Globus pallidus (tissue), 1 donor: ENCODE results near the gene BRWD1.

Source experiments
- DNase-seq: peaks from one replicate; pipeline ENCODE4 v3.0.0-alpha.2; 2015; ENCODE audit warnings: low spot score

The BRWD1 gene

DNA sequence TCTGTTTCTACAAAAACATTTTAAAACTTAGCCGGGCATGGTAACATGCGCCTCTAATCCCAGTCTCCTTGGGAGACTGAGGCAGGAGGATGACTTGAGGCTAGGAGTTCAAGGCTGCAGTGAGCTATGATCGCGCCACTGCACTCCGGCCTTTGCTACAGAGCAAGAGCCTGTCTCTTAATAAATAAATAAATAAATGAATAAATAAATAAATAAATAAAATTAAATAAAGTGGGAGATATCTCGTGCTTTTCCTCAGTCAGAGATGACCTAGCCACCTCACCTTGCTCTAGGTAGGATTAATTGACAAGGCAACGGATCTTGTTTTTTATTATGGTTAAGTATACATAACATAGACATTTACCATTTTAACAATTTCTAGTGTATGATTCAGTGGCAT, 14.3 kb upstream of the BRWD1 start:
- DNase-seq: no peak

DNA sequence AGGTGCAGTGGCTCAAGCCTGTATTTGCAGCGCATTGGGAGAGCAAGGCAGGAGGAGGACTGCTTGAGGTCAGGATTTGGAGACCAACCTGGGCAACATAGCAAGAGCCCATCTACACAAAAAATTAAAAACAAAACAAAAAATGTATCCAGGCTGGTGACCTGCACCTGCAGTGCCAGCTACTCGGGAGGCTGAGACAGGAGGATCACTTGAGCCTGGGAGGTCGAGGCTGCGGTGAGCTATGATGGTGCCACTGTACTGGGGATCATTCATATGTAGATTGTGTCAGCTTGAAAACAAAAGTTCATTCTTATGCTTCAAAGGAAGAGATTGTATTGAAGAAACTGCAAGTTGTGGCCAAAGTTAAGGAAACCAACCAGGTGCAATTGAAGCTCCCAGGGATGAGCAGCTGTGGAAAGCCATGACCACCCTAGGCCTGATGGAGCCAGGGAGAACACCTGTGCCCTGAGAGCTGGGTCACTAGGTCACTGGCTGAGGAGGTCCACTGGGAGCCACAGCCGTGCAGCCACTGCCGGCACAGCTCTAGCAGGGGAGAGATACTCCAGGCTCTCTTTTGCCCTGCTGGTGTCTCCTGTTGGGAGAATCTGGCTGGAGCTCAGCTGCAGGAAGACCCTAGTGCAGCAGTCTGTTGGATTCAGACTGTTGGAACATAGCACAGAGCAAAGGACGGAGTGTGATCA, 13.3 kb upstream of the BRWD1 start:
- DNase-seq: no peak

DNA sequence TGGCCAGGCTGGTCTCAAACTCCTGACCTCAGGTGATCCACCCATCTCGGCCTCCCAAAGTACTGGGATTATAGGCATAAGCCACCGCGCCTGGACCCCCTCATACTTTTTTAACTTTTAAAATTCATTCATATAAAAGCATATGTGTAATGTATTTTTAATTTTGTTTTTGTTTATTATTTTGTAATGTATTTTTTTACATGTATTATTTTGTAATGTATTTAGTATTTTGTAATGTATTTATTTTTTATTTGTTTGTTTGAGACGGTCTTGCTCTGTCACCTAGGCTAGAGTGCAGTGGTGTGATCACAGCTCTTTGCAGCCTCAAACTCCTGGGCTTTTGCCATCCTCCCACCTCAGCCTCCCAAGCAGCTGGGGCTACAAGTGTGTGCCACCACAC, 12.0 kb upstream of the BRWD1 start:
- no peak for DNase-seq

DNA sequence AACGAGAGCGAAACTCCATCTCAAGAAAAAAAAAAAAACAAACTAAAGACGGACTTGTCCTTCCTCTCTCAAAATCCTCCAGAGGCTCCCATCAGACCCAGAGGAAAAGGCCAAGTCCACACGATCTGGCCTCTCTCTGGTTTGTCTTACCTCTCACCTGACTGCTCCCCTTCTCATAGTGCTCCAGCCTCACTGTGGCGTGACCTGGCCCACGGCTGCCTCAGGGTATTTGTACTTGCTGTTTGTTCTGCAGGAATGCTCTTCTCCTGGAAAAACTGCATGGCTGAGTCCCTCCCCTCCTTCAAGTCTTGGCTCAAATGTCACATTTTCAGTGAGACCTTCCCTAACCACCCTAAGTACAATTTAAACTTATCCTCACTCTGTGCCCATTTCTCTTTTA, 8.0 kb upstream of the BRWD1 start:
- DNase-seq: no peak

DNA sequence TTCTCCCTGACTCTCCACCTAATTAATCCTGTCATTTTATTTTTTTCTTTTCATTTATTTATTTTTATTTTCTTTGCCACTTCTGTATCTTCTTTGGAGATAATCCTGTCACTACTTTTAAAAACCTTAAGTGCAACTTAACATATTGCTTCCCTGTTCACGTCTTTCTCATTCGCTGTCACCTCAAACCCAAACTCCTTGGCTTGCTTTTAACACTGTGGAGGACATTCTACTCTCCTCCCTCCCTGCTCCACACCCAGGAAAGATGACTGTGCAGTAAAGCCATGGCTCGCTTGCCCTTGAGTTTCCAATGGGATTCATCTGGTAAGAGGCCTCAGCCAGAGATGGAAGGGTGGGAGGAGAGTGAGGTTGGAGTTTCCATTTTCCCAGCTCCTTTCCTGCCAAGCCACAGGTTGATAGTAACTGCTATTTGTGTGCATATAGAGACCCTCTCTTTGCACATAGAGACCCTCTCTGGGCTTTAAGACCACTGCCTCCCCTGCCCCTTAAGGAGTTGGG, 6.4 kb upstream of the BRWD1 start:
- no peak for DNase-seq

DNA sequence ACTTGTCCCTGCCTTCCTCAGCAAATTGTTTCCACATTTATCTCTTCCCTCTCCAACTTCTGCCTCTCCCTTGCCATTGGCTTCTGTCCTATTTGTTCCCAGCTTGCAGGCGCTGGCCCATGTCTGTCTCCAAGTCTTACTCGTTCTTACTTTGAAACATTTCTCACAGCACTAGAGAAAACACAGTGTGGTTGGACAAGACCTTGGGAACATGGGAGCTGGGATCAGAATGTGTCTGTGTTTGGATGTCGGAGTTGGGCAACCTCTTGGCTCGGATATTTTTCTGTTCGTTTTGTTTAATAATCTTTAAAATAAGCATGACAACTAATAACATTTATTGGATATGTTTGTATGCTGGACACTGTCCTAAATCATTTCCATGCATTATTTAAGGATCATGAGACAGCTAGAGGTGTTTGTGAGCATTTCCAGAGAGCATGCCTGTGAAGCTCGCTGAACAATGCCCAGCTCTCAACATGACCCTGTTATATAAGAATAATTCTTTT, 5.9 kb upstream of the BRWD1 start:
- DNase-seq: no peak

DNA sequence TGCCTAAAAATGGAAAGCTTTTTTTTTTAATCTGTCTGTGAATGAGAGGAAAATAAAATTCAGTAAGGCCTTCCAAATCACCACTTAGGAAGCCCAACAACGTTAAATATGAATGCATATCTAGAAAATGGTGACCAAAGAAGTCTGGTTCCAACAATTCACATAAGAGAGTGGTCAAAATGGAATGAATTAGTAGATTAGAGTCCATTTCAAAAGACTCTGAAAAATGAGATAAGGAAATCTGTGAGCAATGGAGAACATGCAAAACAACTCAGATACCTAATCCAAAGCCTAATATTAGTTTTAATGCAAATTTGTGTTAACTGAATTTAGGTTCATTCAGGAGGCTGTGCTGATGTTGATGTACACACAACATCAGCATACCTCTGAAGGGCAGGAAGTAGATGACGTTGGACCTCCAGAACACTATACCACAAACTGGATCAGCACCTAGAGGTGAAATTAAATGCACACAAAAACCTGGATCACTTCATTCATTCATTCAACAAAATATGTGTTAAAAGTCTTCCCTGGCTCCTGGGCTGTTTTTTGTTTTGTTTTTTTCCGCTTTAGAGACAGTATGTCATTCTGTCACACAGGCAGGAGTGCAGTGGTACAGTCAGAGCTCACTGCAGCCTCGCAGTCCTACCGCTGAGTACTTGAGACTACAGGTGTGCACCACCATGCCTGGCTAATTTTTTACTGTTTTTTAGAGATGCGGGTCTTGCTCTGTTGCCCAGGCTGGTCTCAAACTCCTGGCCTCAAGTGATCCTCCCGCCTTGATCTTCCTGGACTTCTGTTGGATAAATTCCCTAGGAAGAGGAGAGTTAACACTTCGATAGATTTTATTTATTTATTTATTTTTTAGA, 4.9 kb upstream of the BRWD1 start:
- DNase-seq: no peak

DNA sequence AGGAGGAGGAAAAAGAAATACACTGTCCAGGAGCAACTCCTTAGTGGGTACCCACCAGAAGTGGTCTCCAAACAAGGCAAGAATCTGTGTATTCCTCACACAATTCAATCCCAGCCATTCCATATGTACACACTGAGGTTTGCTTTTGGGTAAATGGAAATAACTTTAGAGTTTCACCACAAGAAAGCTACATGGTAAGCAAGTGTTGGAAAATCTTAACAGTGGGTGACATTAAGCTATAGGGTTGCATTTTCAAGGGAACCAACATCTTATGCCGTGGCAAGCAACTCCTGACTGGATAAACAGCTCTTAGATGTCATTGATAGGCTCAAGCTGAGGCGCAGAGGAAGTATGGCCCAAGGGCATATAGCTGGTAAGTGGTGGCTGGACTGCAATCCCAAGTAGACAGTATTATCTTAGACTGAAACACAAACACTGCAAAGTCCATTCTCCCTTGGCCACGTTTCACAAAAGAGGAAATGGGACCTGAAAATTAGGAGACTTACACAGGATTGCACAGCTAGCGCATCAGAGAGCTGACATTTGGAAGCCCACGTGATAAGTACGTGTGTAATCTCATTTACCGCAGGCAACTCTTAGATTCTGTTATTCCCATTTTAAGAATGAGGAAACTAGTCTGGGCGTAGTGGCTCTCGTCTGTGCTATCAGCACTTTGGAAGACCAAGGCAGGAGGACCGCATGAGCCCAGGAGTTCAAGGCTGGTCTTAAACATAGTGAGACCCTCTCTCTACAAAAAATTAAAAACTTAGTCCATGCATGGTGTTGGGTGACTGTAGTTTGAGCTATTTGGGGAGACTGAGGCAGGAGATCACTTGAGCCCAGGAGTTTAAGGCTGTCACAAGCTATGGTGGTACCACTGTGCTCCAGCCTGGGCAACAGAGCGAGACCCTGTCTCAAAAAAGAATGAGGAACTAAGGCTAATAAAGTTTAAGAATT, 4.0 kb upstream of the BRWD1 start:
- peak; percentile 60 for DNase-seq

DNA sequence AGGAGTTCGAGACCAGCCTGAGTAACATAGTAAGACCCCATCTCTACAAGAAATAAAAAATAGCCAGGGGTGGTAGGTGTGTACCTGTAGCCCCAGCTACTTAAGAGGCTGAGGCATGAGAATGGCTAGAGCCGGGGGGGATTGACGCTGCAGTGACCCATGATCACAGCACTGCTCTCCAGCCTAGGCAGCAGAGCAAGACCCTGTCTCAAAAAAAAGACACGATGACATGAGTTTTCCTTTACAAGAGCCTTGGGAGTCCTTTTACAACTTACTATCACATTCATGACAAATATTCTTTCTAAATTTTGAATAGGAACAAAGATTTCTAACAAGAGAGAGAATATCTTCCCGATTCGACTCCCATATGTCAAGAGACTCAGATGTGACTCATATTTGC, 3.3 kb upstream of the BRWD1 start:
- no peak for DNase-seq

DNA sequence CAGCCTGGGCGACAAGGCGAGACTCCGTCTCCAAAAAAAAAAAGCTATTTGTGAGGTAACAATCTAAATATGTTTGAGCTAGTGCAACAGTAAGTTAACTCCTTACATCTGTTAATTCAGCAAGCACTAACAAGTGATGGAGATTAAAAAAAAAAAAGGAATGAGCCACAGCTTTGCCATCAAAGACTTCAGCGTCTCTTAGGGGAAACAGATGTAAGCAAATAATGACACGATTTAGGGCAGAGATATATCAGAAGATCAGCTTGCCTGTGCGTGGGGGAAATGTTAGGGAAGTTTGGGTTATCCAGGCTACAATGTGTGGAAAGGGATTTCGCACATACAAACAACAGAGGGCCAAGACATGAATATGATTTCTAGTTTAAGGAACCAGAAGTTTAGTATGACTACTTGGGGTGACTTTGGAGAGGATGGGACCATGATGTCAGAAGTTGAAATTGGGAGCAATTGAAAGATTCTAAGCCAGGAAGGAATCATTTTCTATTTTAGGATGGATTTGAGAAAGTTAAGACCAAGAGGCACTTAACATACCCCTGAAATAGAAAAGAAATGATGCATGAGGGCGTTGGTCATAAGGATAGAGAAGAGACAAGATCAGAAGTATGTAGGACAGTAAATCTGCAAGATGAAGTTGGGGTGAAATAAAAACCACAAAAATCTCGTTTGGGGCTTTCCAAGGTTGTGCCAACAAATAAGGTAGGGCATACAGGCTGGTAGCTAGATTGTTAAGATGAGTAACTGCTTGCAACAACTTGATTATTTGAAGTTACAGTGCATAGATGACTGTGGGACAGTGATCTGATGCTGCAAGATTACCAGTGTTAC, 2.4 kb upstream of the BRWD1 start:
- no peak for DNase-seq

DNA sequence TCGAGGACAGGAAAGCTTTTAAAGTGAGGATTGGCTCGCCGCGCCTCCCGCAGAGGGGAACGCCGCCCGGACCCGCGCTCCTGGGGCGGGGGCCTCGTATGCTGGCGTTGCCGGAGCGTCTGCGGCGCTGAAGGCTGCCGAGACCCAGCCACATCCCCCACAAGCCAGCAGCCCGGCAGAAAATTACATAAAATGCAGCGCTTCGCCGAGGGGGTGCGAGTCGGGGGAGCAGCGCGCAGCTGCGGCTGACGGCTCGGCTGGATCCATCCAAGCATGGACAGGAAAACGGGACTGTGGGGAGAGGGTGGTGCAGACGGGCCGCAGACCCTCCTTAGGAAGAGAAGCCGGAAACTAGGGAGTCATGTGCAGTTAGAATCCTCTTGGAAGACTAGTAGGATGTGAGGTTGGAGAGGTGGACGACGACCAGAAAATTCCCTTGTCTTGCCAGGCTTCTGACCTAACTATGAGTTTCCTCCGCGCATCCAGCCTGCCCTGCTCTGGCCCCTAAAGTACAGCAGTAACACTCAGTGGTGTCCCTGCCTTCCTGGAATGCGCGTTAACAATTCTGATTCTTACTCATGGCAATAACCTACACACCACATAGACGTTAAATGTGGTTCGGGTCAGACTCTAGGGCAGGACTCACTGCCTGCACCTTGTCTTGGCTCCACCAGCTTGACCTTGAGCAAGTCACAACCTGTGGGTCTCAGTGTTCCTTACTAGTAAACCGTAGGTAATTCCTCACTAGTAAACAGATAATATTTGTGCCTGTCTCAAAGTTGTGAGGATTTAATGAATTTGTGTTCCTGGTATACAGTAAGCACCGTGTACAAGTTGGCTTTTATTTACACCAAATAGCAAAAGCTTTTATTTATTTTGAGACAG, 953 bp upstream of the BRWD1 start:
- DNase-seq: peak; percentile 57

DNA sequence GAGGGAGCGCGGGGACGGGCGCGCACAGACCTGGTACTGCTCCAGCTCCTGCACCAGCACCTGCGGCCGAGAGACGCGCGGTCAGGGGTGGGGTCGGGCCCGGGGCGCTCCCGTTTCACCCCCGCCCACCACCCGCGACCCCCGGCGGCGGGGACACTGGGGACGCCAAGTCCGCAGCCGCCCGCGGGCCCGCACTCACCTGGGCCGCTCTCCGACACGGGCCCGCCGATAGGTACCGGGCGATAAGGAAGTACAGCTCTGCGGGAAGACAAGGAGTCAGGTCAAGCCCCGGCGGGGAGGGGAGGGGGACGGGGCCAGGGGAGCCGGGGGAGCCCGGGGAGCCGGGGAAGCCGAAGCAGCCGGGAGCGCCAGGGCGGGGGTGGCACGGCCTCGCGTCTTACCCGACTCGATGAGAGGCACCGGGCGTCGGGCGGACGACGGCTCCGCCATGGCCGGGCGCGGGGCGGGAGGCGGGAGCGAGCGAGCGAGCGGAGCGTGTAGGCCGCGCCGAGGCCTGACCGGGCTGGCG, 326 bp downstream of the BRWD1 start:
- DNase-seq: no peak

DNA sequence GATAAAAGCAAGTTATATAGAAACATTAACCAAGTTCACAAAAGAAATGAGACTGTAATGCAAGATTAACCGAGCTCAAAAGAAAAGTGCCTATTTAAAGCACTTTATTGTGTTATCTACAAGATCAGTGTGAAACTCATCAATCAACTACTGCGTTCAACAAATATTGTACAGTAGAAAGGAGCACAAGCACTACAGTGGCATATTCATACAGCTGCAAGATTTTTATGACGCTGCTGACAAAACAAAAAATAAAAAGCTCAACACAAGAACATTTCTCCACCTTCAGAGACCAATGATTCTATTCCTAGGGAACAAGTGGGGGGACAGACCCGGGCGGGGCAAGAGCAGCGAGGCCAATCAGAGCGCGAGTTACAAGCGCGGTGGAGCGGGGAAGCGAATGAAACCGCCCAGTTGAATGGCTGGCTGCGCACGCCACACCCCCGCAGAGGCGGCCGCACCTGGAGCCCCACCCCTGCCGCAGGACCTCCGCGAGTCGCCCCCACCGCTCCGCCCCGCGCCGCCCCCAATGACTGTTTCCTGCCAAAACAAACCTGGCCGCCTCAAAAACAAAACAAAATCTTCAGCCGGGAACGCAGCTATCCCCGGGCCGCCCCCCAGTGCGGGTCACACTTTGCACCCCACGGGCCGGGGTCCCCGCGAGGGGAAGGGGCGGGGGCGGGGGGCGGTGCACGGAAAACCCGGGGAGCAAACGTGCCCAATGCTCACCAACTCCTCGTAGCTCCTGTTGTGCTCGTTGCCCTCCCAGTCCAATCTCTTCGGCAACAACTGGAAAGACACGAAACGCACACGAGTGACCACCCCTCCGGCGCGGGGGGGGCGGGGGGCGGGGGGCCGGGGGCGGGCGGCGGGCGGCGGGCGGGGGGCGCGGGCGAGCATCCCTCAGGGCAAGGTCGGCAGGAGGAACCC, 1.1 kb downstream of the BRWD1 start:
- peak; percentile 94 for DNase-seq

DNA sequence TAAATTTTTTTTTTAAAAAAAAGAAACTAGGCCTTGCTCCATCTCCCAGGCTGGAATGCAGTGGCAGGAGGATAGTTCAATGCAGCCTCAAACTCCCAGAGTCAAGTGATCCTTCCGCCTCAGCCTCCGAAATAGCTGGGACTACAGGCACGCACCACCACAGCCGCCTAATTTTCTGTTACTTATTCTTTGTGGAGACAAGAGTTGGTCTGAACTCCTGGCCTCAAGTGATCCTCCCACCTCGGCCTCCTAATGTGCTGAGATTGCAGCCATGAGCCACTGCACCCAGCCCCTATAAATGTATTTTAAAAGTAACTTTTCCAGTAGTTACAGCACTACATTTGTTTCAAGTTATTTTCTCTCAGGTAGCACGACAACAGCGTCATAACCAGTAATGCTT, 2.3 kb downstream of the BRWD1 start:
- DNase-seq: no peak

DNA sequence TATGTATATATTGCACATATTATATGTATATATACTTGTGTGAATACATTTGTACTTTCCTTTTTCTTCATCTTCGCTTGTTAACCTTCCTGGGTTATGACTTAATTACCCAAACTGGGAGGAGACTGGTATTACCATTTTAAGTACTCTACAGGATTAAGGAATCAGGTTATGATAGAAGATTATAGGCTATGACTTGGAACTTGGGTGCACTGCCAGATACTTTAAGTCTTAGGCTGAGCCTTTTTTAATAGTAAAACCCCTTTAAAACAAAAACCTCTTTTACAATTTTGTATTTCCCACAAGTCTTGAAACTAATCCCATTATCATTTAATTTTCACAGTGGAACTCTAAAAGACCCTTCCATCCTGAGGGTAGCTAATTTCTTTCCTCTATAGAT, 6.0 kb downstream of the BRWD1 start:
- no peak for DNase-seq

DNA sequence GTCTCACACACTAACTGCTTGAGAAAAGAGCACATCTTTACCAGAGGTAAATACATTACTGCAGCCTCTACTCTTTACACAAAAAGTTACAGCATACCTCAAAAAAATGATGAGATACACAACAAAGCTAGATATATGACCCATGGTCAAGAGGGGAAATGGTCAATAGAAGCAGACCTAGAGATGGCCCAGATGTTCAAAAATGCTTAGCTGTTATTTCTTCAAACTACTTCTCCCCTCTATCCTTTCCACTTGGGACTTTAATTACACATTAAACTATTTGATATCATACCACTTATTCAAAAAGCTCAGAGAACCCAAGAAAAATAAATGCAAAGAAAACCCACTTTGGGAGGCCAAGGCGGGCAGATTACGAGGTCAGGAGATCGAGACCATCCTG, 12.8 kb downstream of the BRWD1 start:
- no peak for DNase-seq

DNA sequence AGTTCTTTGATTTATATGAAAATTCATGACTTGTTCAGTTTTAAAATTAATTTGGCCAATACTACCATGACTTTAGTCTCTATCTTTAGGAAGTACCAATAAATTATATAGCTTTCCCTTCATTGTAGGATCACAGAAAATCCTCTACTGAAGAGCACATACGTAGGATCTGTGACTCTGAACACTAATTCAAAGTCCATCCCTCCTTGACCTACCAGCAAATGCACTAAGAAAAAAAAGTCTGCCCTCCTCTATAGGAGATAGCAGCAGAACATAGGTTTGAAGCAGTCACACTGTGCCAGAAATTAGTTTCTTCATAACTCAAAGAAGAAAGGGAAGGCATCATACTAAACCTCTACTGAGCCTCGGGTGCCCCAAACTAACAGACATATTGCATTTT, 16.5 kb downstream of the BRWD1 start:
- DNase-seq: no peak

DNA sequence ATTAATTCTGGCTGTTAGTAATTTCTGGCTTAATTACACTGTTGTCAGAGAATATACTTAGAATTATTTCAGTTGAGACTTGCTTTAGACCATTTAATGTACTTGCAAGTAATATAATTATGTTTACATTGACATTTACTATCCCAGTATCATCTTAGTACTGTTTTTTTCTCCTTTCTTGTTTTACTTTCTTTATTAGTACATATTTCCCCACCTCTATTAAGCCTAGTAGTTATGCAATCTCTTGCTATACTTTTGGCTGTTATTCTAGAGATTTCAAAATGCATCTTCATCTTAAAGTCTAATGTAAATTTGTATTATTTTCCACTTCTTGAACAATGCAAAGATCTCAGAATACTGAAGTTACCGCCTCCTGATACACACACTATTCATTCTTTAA, 24.4 kb downstream of the BRWD1 start:
- no peak for DNase-seq

DNA sequence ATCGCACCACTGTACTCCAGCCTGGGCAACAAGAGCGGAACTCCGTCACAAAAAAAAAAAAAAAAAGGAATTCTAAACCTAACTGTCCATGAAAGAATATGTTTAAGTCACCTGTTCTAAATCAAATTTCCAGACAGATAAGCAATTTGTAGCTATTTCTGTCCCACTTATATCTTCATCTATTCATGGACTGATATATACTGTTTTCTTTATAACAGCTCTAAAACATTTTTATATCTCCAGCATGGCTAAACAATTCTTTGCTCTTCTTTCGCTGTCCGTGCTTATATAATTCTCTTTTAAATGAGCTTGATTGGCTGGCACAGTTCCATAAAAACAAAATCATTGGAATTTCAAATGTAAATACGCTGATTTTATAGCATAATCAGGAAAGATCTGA, 30.5 kb downstream of the BRWD1 start:
- no peak for DNase-seq
